ENCODE measurements around the gene MDK.

MDK gene, protein sequence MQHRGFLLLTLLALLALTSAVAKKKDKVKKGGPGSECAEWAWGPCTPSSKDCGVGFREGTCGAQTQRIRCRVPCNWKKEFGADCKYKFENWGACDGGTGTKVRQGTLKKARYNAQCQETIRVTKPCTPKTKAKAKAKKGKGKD

DNA sequence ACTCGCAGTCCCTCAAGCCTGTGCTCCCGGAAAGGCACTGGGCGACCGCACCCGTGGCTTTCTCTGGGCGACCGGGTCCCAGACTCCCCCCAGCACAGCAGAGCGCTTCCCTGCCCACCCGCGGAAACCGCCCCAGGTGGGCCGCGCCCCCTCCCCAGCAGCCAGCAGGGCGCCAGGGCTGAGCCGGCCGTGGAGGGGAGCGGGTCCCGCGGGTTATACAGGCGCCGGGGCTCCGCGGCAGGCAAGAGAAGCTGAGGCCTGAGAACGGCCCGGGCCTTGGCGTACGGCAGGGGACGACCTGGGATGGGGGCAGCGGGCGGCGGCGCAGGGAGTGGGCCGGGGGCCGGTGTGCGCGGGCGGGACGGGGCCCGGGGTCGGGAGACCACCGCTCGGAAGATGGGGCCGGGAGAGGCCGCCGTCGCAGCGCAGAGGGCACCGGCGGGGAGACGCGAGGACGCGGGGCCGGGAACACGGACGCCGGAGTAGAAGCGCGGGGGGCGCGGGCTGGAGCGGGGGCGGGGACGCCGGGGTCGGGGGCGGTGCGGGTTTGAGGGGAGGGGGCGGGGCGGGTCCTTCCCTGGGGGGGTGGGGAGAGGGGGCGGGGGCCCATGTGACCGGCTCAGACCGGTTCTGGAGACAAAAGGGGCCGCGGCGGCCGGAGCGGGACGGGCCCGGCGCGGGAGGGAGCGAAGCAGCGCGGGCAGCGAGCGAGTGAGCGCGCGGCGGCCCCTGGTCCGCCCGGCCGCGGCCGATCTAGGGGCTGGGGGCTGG lies at the start of gene MDK:
Gene MDK (plus strand): TSS at position 622 of the 771 bp plus-strand sequence. CDS start 389 bp downstream, outside the sequence.
- in situ Hi-C loops (cut with MboI; ENCODE audit: low sequenced_read_pairs): loop anchor here (10.0 kb wide), 1 partner anchor 144 kb away; no protein-coding TSS in a partner anchor

DNA sequence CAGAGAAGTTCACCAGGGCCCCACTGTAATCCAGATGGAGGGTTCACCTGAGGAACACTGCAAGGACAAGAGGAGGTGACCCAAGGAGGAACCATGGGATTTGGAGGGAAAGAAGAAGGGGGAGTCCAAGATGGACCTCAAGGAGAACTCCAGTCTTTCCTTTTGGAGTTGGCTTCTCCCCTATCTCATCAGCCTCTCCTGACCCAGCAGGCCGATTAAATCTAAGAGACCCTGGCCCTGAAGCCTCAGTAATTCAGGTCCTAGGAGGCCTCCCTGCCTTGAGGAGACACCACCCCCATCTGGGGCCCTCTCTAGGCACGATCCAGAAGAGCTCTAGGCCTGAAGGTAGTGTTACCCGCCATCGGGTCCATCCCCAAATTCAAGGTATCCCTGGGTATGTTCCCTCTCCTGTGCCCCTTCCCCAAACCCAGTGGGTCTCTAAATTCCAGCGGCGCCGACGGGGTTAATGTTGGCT lies 49.3 kb upstream of the MDK start:
- in situ Hi-C loops (cut with MboI; ENCODE audit: low sequenced_read_pairs): no loop called here

DNA sequence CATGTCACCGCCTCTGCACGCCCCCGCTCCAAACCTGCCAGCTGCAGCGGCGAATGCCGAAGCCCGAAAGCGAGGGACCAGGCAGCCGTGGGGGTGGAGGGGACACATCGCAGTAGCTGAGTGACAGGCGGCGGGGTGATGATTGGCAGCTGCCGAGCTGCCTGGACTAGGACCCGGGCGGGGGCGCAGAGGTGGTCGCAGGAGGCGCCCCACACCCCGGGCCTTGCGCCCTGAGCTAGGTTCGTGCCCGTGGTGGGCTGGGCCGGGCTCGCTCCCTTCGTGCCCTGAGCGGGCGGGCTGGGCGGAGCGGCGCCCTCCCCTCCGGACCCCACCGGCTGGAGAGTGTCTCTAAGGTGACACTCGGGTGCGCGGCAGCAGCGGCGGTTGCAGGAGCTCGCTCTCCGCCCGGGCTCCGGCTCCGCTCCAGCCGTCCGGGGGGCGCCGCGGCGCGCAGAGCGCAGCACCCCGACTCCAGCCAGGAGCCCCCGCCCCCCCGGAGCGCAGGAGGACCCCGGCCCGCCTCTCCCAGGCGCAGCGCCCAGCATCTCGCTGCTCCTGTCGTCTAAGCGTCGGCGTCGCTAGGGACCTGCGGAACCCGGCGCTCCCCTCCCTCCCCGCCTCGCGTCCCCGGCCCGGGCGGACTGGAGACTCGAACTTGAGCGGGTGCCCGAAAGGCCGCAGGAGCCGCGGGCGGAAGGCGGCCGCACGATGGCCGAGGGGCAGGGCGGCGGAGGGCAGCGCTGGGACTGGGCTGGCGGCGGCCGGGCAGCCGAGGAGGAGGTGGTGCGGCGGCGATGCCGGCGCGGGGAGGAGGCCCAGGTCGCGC lies 48.7 kb upstream of the MDK start:
- in situ Hi-C loops (cut with MboI; ENCODE audit: low sequenced_read_pairs): no loop called here

DNA sequence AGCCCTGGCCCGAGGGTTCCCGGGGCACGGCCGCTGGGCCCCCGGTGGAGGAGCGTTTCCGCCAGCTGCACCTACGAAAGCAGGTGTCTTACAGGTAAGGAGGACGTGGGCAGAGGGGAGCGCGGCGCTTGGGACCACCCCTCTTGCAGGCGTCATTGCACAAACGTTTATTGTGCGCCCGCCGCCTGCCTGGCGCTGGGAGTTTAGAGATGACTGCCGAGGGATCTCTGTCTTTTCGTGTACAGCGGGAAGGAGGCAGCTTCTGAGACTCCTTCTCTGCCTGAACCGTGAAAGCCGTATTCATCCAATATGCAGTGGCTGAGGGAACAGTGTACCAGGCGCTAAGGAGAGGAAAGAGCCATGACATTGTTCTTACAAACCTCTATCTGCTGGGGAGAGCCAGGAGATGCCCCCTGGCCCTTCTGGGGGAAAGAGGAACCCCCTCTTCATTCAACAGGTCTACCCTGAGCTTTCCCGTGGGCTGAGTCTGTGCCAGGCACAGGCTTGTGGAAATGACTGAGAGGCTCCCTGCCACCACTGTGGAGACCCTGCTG lies 48.0 kb upstream of the MDK start:
- in situ Hi-C loops (cut with MboI; ENCODE audit: low sequenced_read_pairs): no loop called here

DNA sequence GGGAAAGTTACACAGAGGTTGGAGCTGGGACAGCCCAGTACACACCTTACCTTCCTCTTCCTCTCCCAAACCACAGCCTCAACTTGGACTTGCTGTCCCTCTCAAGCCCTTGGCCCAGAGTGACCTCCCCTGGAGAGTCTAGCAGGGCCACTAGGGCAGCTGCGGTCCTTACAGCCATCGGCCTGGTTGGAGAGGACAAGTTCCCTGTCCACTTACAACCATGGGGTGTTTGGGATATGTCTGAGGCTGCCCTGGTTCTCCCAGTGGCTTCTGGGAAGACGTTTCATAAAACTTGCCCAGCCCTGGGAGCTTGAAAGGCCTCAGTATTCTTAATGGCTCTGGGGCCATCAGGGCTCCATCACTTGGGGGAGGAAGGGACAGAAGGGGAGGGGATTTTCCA lies 47.3 kb upstream of the MDK start:
- in situ Hi-C loops (cut with MboI; ENCODE audit: low sequenced_read_pairs): no loop called here

DNA sequence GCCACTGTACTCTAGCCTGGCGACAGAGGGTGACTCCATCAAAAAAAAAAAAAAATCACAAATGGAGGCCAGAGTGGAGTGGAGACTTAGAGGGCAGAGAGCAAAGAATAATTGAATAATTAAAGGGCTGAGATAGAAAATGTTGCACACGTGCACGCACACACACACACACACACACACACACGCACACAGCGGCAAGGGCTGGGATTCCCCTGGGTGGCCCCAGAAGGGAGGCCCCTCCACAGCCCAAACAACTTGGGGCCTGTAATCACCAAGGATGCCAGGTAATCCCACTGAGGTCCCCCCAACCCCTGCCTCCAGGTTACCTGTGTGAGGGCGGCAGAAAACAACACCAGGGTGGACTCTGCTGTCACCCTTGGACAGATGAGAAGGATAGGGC lies 46.2 kb upstream of the MDK start:
- in situ Hi-C loops (cut with MboI; ENCODE audit: low sequenced_read_pairs): no loop called here

DNA sequence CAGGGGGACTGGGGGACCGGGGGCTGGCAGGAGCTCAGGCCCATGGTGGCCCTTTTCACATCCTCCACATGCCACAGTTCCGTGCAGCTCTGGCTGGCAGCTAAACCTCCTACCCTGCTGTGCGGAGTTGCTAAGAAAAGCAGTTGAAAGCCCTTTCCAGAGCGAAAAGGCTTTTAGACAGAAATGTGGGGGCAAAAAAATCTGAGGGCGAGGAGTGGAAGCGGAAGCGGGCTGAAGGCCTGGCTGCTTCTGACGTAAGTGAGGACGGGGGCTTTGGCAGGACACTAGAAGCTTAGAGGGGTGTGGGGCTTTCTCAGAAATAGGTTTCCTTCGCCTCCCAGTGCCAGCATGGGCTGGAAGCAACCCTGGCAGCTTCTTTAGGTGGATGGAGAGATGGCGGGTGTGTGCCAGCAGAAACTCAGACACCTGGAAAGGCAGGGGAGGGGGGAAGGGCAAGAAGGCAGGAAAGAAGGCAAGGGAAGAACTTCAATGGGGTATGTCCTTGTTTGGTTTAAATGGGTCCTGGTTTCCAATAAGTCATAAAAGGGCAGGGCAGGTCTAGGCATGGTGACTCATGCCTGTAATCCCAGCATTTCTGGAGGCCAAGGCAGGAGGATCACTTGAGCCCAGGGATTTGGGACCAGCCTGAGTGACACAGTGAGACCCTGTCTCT lies 45.4 kb upstream of the MDK start:
- in situ Hi-C loops (cut with MboI; ENCODE audit: low sequenced_read_pairs): no loop called here

DNA sequence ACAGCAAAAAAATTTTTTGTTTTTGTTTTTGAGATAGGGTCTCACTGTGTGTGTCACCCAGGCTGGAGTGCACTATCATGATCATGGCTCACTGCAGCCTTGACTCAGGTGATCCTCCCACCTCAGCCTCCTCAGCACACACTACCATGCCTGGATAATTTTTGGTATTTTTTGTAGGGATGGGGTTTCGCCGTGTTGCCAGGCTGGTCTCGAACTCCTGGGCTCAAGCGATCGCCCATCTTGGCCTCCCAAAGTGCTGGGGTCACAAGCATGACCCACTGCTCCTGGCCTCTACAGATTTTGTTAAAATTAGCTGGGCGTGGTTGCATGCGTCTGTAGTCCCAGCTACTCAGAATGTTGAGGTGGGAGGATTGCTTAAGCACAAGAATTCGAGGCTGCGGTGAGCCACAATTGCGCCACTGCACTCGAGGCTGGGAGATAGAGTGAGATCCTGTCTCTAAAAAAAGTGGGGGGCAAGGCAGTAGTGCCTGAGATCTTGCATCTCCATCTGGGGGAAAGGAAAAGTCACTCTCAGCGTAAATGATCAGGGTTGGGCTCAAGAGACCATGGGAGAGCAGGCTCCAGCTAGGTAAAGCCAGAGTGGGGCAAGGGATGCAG lies 44.8 kb upstream of the MDK start:
- in situ Hi-C loops (cut with MboI; ENCODE audit: low sequenced_read_pairs): no loop called here

DNA sequence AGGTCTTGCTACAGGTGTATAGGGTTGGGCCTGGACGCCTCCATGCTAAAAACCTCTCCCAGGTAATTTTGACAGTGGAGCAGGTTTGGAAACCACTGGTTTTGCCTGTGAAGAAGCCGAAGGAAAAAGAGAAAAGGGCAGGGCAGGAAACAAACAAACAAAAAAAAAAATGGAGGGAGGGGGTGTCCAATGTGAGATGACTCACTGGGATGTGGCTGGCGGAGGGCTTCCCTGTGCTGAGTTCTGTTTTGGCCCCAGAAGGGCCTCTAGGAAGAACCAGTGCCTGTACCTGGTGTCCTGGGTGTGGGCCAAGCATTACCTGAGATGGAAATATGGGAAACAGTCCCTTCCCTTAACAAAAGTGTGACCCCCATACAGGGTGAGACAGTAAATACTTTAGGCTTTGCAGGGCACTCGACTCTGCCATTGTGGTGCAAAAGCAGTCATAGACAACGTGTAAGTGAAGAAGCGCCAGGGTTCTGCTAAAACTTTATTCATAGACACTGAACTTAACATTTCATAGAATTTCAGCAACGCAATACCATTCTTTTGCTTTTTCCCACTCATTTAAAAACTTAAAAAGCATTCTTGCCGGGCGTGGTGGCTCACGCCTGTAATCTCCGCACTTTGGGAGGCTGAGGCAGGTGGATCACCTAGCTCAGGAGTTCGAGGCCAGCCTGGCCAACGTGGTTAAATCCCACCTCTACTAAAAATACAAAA lies 43.7 kb upstream of the MDK start:
- in situ Hi-C loops (cut with MboI; ENCODE audit: low sequenced_read_pairs): no loop called here

DNA sequence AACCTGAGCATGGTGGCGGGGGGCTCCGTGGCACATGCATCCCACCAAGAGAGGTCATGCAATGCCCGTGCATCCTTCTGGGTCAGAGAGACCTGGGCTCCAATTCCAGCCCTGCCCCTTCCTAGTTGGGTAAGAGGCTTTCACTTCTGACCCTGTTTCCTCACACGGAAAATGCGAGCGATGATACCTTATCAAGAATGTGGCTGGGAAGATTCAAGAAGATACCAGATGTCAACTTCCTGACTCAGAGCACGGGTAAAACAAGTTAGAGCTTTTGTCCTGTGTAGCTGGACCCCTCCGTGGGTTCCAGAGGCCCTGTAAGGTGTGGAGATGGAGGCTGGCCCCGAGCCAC lies 42.9 kb upstream of the MDK start:
- in situ Hi-C loops (cut with MboI; ENCODE audit: low sequenced_read_pairs): no loop called here

DNA sequence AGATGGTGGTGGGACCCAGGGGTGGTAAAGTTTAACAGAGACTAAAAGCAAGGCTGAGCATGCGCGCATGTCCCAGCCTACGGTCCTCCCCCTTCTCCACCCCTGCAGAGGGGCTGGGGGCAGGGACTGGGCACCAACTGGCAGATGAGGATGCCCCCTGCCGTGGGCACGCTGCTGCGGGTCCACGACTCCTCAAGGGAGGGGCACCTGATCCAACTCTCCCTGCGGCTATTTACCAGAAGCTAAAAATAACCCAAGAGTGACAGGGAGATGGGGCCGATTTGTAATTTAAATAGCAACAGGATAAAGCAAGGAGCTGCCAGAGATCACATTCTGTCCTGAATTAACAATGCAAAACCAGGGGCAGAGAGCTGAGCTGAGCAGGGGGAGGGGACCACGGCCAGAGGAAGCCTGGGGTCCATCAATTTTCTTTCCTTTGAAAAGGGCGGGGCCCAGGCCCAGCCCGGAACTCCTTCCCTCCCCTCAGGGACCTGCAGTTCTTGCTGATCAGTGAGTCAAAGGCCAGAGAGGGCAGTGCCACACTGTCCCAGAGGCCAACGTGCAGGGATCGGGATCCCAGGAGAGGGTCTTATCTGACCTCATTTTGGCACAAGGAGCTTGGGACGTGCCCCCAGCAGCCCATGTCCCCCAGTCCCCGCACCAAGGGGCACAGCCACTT lies 42.3 kb upstream of the MDK start:
- in situ Hi-C loops (cut with MboI; ENCODE audit: low sequenced_read_pairs): no loop called here

DNA sequence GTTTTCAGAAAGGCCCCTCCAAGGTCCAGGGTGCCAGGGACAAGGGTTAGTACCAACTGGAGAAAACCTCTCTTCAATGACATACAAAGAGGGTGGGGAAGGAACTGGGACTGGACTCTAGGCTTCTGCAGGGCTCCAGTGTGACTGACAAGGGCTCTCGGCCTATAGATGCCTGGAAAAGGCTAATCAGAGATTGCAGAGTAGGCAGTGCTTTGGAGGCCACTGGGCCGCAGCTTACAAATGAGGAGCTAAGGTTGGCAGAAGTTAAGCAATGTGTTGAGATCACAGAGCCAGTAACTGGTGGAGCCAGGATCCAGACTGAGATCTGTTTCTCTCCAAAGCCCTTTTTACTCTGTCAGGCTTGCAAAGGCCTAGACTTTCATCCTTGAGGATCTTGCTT lies 41.7 kb upstream of the MDK start:
- in situ Hi-C loops (cut with MboI; ENCODE audit: low sequenced_read_pairs): no loop called here

DNA sequence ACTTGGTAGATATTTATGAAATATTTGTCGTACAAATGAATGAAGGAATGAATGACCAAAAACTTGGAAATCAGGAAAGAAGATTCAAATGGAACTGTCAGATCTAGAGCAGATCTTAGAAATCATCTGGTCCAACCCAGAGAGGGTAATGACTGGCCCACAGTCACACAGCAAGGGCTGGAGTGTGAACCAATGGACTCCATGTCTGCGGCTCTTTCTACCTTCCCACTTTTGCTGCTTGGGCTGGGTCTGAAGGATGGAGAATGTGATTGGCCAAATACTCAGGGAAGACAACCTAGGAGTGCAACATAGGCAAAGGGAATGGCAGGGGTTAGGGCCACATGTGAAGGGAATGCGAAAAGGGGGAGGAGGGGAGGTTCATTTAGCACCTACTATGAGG lies 40.0 kb upstream of the MDK start:
- in situ Hi-C loops (cut with MboI; ENCODE audit: low sequenced_read_pairs): no loop called here

DNA sequence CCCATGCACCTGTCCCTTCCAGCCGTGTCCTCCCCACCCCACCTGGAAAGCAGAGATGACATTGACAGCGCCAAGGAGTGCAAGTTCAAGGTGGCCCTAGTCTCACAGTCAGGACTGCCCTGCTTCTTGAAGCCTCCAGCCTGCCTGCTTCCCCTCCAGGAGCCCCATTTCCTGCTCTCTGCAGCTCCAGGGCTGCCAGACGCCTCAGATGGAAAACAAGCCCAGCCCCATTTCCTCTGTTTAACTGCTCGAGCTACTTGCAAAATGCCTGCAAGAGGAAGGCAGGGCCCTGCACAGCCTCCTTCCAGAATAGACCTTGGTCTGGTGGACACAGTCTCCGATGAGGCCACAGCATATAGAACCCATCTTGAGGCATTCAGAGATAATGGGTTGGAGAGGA lies 39.2 kb upstream of the MDK start:
- in situ Hi-C loops (cut with MboI; ENCODE audit: low sequenced_read_pairs): no loop called here

DNA sequence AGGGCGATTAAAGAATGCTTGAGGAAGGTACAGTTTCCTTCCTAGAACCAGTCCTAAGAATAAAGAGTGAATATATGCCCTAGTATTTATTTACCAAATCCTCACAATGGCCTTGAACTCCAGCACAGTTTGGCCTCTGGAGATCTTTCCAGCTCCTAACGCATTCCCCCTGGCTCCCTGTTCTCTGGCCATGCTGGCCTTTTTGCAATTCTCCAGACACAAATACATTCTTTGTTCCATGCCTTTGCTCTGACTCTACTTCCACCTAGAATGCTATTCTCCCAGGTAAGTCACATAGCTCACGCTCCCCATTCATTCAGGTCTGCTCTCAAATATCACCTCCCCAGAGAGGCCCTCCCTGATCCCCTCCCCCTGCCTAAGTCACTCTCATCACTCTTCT lies 37.9 kb upstream of the MDK start:
- in situ Hi-C loops (cut with MboI; ENCODE audit: low sequenced_read_pairs): no loop called here

DNA sequence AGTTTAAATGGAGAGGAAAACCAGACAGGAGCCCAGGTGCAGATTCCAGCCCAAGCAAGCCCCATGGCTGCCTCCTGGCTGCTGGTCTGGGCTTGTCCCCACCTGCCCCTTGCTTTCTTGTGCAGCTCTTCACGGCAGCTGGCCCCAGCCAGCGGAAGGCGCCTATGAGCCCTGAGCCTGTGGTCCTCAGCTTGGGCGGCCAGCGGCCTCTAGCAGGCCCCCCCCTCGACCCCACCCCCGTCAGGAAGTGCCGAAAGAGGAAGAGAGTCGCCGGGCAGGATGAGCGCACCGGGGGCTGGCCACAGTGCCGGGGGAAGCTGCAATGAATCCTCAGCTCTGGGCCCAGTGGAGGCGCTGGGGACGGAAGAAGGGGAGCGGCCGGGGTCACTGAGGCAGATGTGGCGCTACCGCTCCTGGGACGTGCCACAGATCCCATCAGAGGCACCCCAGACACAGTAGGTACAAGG lies 36.3 kb upstream of the MDK start:
- in situ Hi-C loops (cut with MboI; ENCODE audit: low sequenced_read_pairs): no loop called here

DNA sequence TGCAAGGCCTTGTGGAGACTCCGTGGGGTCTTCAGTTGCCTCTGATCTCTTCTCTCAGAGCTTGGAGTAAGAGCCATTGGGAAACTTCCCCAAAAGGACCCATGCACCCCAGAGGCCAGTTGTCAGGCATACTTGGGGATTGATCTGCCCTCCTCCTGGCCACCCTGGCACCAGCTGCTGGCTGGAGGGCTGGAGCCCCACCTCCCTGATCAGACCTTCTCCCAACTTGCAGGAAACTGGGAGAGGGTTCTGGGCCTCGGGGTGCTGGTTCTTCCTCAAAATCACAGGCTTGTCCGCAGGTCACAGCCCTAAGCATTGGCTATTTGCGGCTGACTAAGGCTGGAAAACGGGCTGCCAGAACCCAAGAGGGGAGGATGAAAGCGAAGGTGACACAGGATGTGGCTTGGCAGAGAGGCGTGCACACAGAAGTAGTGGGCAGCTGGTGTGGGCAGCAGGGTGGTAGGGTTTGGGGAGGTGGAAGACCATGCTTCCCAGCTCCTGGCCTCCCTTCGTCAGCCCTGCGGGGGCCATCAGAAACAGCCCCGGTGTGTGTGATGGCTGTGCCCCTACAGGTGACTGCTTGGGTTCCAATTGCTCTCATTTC lies 35.5 kb upstream of the MDK start:
- in situ Hi-C loops (cut with MboI; ENCODE audit: low sequenced_read_pairs): no loop called here

DNA sequence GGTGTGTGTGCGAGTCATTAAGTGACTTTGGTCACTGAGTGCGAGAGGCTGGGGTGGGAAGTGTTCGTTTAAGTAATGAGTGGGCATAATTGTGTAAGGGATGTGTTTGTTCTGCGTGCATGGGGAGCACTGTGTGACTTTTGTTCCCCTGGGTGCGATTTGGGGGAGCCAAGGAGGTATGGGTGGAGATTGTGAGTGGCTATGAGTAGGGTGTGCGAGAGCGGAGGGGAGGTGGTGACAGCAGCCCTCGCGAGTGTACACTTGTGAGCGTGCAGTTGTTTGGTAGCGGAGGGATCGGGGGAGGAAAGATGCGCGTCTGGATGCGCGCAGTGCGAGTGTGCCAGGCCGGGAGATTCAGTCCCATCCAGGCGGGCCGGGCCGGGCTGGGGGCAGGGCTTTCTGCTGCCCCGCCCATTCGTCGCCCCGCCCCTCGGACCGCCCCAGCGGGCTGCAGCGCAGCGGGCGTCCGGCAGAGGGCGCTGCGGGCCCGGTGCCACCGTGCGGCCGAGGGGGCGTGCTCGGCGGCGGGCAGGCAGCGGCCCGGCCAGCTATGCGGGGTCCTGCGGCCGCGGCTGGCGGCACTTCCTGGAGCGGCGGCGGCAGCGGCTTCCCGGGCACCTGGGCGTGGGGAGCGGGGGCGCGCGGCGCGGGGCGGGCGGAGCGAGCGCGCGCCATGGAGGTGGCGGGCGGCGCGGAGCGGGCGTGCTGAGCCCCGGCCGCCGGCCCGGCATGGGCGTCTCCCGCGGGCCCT lies 34.4 kb upstream of the MDK start, which contains the start of gene DGKZ:
Gene DGKZ (plus strand): TSS at position 578 of the 751 bp plus-strand sequence. CDS start 197 bp downstream, outside the sequence.
- in situ Hi-C loops (cut with MboI; ENCODE audit: low sequenced_read_pairs): no loop called here

All from HL-60/S4 (cell line).